Body of pancreas (tissue), 4 donors: ENCODE results near the gene CDK5RAP1.

Experiments used
- POLR2A ChIP-seq, 3 donors: fragments of 450-650 bp; IDR thresholded peaks; one replicate each; pipeline ENCODE4 v1.6.1; 2016; ENCODE audit warnings: antibody characterized with exemption in 3 of 3, mild to moderate bottlenecking in 2 of 3
- TF ChIP-seq, protein P1 (sequence below), 7 experiments: fragments of 450-650 bp in 4 of 7; fragments of 200-600 bp in 3 of 7; sonication (generic) in 3 of 7; IDR thresholded peaks; one replicate each; pipeline ENCODE4 v1.5.1; 2016 to 2019; ENCODE audit warnings: antibody characterized with exemption in 7 of 7

DNA sequence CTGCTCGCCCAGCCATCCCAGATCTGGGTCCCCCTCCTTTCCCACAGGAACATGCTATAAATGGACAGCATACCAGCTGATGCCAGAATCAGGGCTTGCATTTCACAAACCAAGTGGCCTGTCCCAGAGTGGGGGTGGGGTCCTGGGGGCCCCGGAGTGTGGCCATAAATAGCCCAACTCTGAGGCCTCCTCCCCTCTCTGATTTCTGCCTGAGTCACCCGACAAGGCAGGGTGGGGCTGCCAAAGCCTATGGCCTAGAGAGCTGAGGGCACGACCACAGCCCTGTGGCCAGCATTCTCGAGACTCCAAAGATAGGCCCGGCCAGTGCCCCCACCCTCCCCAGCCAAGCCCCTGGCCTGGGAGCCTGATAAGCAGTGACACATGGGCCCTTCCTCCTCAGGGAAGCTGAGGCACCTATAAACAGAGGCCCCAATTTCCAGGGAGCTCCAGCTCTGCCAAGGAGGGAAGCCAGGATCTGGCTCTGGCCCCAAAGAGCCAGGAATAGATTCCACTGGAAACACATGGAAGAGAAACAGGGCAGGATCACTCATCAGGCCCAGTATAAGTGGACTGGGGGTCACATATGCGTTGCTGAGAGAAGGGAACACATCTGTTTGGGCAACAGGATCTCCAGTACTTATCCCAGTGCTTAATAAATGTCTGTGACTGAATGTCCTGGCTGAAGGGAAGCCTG, 22.0 kb upstream of the CDK5RAP1 start:
- TF ChIP-seq POLR2A (IDR thresholded peaks at IDR 0.05) = no peak
- TF ChIP-seq, protein P1, sequence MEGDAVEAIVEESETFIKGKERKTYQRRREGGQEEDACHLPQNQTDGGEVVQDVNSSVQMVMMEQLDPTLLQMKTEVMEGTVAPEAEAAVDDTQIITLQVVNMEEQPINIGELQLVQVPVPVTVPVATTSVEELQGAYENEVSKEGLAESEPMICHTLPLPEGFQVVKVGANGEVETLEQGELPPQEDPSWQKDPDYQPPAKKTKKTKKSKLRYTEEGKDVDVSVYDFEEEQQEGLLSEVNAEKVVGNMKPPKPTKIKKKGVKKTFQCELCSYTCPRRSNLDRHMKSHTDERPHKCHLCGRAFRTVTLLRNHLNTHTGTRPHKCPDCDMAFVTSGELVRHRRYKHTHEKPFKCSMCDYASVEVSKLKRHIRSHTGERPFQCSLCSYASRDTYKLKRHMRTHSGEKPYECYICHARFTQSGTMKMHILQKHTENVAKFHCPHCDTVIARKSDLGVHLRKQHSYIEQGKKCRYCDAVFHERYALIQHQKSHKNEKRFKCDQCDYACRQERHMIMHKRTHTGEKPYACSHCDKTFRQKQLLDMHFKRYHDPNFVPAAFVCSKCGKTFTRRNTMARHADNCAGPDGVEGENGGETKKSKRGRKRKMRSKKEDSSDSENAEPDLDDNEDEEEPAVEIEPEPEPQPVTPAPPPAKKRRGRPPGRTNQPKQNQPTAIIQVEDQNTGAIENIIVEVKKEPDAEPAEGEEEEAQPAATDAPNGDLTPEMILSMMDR (IDR thresholded peaks at IDR 0.05) = no peak
